Thyroid gland (tissue), 4 donors: Measurements from ENCODE around the gene PRRG3. TPM values are rescaled to one million over a fixed set of nuclear protein-coding genes. Genes with fewer than 3 reads are reported as not detected.

Experiments
- DNase-seq, 2 donors: peaks; one replicate each; pipeline ENCODE4 v3.0.0-alpha.2; 2019
- H3K27ac ChIP-seq, 3 donors: fragments of 200-600 bp; sonication (generic); 1 replicate in 2 of 3; 2 replicates in 1 of 3; pipeline ENCODE4 v1.5.1; 2016 to 2019; ENCODE audit warnings: mild to moderate bottlenecking in 1 of 3, moderate library complexity in 1 of 3
- H3K27me3 ChIP-seq: fragments of 200-600 bp; sonication (generic); one replicate; pipeline ENCODE4 v1.5.1; 2019
- H3K36me3 ChIP-seq, 2 donors: fragments of 200-600 bp; sonication (generic); one replicate each; pipeline ENCODE4 v1.5.1; 2016 to 2019
- H3K4me1 ChIP-seq, 2 donors: fragments of 200-600 bp; sonication (generic); one replicate each; pipeline ENCODE4 v1.5.1; 2017 to 2019
- H3K4me3 ChIP-seq, 3 donors: fragments of 200-600 bp; sonication (generic); replicated peaks in 1 of 3; 1 replicate in 2 of 3; 2 replicates in 1 of 3; pipeline ENCODE4 v1.5.1; 2016; ENCODE audit warnings: mild to moderate bottlenecking in 1 of 3
- H3K9me3 ChIP-seq: fragments of 200-600 bp; sonication (generic); one replicate; pipeline ENCODE4 v1.5.1; 2017
- POLR2A ChIP-seq, 2 donors: fragments of 450-650 bp; IDR thresholded peaks; one replicate each; pipeline ENCODE4 v1.6.1; 2017; ENCODE audit warnings: antibody characterized with exemption in 2 of 2, mild to moderate bottlenecking in 2 of 2, moderate library complexity in 1 of 2
- WGBS, 2 donors: methylation state at CpG; one replicate each; pipeline ENCODE4 v1.1.5; 2017; 5-methylcytosine and 5-hydroxymethylcytosine counted together
- intact Hi-C: fragments of 100-400 bp; cut with DNase I; formaldehyde crosslinking; loops from one replicate; pipeline ENCODE4 v1.15.1; 2023
- total RNA-seq, 4 donors: library from RNA; depleted of rRNA; stranded (reverse); fragments of >200 nt; gene quantifications; one replicate each; pipeline ENCODE4 v1.2.3, GENCODE V29; 2016
- TF ChIP-seq, protein P1 (sequence below), 6 experiments: fragments of 200-600 bp in 3 of 6; fragments of 450-650 bp in 3 of 6; sonication (generic) in 3 of 6; IDR thresholded peaks; one replicate each; pipeline ENCODE4 v1.5.1; 2016 to 2019; ENCODE audit warnings: antibody characterized with exemption in 6 of 6, mild to moderate bottlenecking in 2 of 6, inconsistent platforms in 1 of 6, moderate library complexity in 1 of 6

PRRG3 gene
- total RNA-seq, 4 donors from 2014 or later, result under 0.01 to 3.9 (median 2.1) TPM; not detected in 1

DNA sequence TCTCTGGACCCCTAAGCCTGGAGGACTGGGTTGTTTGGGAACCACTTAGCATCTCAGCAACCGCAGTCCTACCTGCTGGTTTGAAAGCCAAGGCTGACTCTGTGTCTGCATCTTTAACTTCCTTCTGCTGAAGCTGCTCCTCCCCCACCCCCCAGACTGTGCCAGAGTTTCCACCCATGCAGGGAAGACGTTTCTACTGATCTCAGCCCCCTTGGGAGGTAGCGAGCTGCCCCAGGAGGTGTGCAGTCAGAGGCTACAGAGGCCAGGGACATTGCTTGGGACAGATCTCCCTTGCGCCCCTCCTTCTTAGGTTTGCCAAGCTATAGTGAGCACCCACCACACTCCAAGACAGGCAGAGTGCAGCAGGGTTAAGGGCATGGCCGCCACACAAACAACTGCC, 15.9 kb downstream of the PRRG3 start:
- intact Hi-C loops, result no loop called here
- WGBS, 2 donors, result 80 to 100% methylated on average over 1 of the region's 5 CpGs
- no peak for TF ChIP-seq POLR2A (IDR thresholded peaks at IDR 0.05)
- TF ChIP-seq, protein P1, sequence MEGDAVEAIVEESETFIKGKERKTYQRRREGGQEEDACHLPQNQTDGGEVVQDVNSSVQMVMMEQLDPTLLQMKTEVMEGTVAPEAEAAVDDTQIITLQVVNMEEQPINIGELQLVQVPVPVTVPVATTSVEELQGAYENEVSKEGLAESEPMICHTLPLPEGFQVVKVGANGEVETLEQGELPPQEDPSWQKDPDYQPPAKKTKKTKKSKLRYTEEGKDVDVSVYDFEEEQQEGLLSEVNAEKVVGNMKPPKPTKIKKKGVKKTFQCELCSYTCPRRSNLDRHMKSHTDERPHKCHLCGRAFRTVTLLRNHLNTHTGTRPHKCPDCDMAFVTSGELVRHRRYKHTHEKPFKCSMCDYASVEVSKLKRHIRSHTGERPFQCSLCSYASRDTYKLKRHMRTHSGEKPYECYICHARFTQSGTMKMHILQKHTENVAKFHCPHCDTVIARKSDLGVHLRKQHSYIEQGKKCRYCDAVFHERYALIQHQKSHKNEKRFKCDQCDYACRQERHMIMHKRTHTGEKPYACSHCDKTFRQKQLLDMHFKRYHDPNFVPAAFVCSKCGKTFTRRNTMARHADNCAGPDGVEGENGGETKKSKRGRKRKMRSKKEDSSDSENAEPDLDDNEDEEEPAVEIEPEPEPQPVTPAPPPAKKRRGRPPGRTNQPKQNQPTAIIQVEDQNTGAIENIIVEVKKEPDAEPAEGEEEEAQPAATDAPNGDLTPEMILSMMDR (IDR thresholded peaks at IDR 0.05), result no peak

DNA sequence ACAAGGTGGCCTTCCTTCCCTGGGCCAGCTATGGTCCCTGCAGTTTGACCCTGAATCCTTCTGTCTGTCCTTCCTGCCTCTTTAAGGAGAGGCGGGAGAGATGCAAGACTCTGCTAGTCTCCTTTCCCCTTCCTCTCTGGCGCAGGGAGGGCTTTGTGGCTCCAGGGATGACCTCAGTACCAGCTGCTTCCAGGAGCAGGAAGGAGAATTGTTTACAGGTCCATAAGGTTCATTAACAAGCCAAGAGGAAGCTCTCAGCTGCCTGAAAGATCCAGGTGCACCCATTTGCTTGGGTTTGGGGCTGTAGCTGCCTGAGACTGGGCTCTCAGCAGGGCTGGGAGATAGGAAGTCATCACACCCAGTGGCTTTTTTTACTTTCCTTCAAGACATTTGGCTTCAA, 16.5 kb downstream of the PRRG3 start:
- DNase-seq, result no peak
- 50% methylated on average over 1 of the region's 2 CpGs; no CpG with 5 or more reads in 1 of the 2 donors for WGBS, 2 donors
- H3K27ac ChIP-seq, result no peak overlapping the region
- H3K4me3 ChIP-seq, result no peak overlapping the region
- H3K4me1 ChIP-seq, result no peaks in the 10 kb centered on the region
- no peaks in the 10 kb centered on the region for H3K27me3 ChIP-seq
- H3K36me3 ChIP-seq, result no peaks in the 10 kb centered on the region
- intact Hi-C loops, result no loop called here
- no peaks in the 10 kb centered on the region for H3K9me3 ChIP-seq
- TF ChIP-seq, protein P1 (IDR thresholded peaks at IDR 0.05), result no peak
- TF ChIP-seq POLR2A (IDR thresholded peaks at IDR 0.05), result no peak

More for the DNA sequence above, 15.9 kb downstream of the PRRG3 start:
- Histone ChIP-seq H3K27ac (no peak overlapping the region), H3K36me3 (no peaks in the 10 kb centered on the region), H3K4me1 (no peaks in the 10 kb centered on the region), H3K4me3 (no peak overlapping the region), H3K9me3 (no peaks in the 10 kb centered on the region), H3K27me3 (no peaks in the 10 kb centered on the region)
- DNase-seq, result no peak

DNA sequence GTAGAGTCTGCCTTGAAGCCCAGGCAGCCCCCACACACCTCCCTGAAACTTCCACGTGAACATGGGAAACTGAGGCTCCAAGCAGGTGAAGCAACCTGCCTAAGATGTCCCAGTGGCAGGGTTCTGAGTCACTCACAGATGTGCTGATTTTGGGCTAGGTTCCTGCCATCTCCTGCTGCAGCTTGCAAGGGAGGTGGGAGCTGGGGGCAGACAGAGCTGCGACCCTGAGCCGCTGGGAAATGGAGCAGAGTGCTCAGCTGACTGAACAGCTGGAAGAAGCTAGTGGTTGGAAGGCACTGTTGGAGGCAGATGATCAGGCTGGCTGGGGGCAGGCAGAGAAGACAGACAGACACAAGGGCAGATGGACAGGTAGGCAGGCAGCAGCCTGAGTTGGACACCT, 17.0 kb downstream of the PRRG3 start:
- H3K27ac ChIP-seq, result no peak overlapping the region
- WGBS, 2 donors, result 73% methylated on average over 3 of the region's 3 CpGs; no CpG with 5 or more reads in 1 of the 2 donors
- H3K27me3 ChIP-seq, result no peaks in the 10 kb centered on the region
- H3K4me3 ChIP-seq, result no peak overlapping the region
- DNase-seq, result no peak
- no peaks in the 10 kb centered on the region for H3K9me3 ChIP-seq
- TF ChIP-seq, protein P1 (IDR thresholded peaks at IDR 0.05), result no peak
- no peak for TF ChIP-seq POLR2A (IDR thresholded peaks at IDR 0.05)
- H3K36me3 ChIP-seq, result no peaks in the 10 kb centered on the region
- intact Hi-C loops, result no loop called here
- no peaks in the 10 kb centered on the region for H3K4me1 ChIP-seq

DNA sequence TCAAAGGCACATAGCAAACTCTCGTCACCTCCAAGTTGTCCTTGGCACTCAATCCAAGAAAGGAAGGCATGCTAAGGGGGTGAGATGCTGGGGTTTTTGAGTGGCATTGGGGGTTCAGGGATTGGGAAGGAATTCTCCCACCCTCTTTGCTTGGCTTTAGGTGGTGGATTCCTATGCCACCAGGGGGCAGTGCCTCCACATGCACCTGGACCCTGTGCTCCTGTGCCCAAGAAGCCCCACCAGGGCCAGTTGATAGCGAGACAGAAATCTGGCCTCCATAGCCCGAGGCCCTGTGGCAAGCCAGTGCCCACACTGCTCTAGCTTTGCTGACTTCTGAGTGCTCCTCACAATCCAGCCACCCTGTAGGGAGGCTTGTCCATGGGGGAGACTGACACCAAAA, 18.6 kb downstream of the PRRG3 start:
- no peak overlapping the region for H3K27ac ChIP-seq
- DNase-seq, result no peak
- no peaks in the 10 kb centered on the region for H3K36me3 ChIP-seq
- no peak overlapping the region for H3K4me3 ChIP-seq
- WGBS, 2 donors, result 86 to 92% methylated on average over 1 to 2 of the region's 3 CpGs
- intact Hi-C loops, result no loop called here
- no peaks in the 10 kb centered on the region for H3K4me1 ChIP-seq
- TF ChIP-seq POLR2A (IDR thresholded peaks at IDR 0.05), result no peak
- TF ChIP-seq, protein P1 (IDR thresholded peaks at IDR 0.05), result peak in 1 of 6 experiments; percentile 31
- H3K27me3 ChIP-seq, result no peaks in the 10 kb centered on the region
- no peaks in the 10 kb centered on the region for H3K9me3 ChIP-seq

DNA sequence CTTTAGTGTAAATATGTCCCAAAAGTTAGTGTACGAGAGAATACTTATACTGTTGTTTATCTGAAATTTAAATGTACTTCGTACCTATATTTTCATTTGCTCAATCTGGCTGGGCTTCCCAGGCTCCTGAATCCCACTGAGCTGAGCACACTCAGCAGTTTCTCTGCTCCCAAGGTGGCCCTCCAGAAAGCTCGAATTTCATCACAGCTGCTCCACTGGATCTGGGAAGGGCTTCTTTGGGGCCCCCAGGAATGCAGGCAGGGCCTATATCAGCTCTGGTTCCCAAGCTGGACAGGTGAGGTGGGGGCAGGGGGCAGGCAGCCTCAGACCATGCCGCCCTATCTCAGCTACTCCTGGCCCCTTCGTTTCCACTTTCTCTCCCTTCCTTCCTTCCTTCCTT, 19.1 kb downstream of the PRRG3 start:
- DNase-seq, result no peak
- WGBS, 2 donors, result 62% methylated on average over 5 of the region's 5 CpGs
- Histone ChIP-seq H3K27me3 (no peaks in the 10 kb centered on the region), H3K4me1 (no peaks in the 10 kb centered on the region), H3K9me3 (no peaks in the 10 kb centered on the region), H3K4me3 (no peak overlapping the region), H3K27ac (no peak overlapping the region), H3K36me3 (no peaks in the 10 kb centered on the region)
- TF ChIP-seq, protein P1 (IDR thresholded peaks at IDR 0.05), result no peak
- TF ChIP-seq POLR2A (IDR thresholded peaks at IDR 0.05), result no peak
- intact Hi-C loops, result no loop called here
